Measurements from ENCODE around the gene AKAP9. TPM values are rescaled to one million over a fixed set of nuclear protein-coding genes. Genes with fewer than 3 reads are reported as not detected.
A peak's percentile ranks its signal among the peaks of the same experiment; 100 is the strongest.
"Not testable (repeated sequence)": the region's sequence is repeated elsewhere in the genome, so short reads cannot be mapped to it uniquely, and the experiment has no call there.

Gene AKAP9
- total RNA-seq, 1 donor from 2014 or later = 34.1 TPM

DNA sequence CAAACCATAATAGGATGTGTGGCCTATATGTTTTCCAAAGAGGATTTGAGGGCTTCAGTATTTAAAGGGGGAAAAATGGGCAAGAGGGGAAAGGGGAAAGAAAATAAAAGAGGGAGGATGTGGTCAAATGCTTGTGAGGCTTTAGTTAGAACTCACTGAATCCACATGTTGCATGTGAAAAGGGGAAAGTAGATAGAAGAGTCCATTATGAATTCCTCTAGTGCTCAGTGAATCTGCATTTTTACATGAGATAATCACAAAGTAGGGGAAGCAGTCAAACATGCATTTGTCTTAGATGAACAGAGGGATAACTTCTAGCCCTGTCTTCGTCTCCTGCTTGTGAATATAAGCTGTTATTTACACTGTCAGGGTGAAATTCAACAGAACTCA lies 24.6 kb upstream of the AKAP9 start:
- Mint-ChIP-seq H3K27me3 (ENCODE audit: insufficient read depth) (peaks cover 1% of the 10 kb centered on the region), H3K36me3 (ENCODE audit: low read depth) (no peaks in the 10 kb centered on the region), H3K9me3 (no peaks in the 10 kb centered on the region), H3K27ac (no peak overlapping the region), H3K4me3 (no peak overlapping the region), H3K4me1 (ENCODE audit: low read depth) (peaks cover 11% of the 10 kb centered on the region)
- intact Hi-C loops (cut with micrococcal nuclease) = no loop called here
- DNase-seq (ENCODE audit: low spot score) = no peak

DNA sequence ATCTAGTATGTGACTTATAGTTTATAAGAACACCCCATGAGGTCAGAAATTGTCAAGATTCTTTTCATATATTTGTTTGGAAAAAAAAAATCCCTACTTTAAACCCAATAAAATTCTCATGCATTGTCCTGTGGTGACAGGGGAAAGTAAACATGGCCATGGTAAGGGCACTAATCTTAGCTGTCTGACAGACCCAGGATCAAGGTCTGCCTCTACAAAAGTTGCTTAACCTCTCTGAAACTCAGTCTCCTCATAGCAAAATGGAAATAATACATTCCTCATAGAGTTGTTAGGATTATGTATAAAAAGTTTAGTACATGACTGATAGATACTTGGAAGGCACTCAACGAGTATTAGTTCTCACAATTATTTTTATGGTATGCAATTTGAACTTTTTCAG lies 22.3 kb upstream of the AKAP9 start:
- H3K27ac Mint-ChIP-seq = no peak overlapping the region
- no peaks in the 10 kb centered on the region for H3K36me3 Mint-ChIP-seq (ENCODE audit: low read depth)
- peaks cover 1% of the 10 kb centered on the region for H3K27me3 Mint-ChIP-seq (ENCODE audit: insufficient read depth)
- intact Hi-C loops (cut with micrococcal nuclease) = no loop called here
- DNase-seq (ENCODE audit: low spot score) = no peak
- peaks cover 11% of the 10 kb centered on the region for H3K4me1 Mint-ChIP-seq (ENCODE audit: low read depth)
- H3K9me3 Mint-ChIP-seq = no peaks in the 10 kb centered on the region
- no peak overlapping the region for H3K4me3 Mint-ChIP-seq

DNA sequence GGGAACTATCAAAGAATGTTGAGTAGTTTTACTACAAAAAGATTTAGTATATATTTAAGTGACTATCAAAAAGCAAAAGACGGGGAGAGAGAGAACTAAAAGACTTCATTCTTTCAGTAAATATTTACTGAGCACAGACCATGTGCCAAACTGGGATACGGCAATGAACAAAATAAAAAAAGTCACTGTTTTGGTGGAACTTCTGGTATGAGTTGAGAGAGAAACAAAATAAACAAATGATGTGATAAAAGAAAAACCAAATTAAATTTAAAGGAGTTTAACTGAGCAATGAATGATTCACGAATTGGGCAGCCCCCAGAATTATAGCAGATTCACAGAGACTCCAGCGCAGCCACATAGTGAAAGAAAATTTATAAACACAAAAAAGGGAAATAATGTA lies 17.8 kb upstream of the AKAP9 start:
- no peaks in the 10 kb centered on the region for H3K36me3 Mint-ChIP-seq (ENCODE audit: low read depth)
- H3K27me3 Mint-ChIP-seq (ENCODE audit: insufficient read depth) = peaks cover 12% of the 10 kb centered on the region
- intact Hi-C loops (cut with micrococcal nuclease) = no loop called here

DNA sequence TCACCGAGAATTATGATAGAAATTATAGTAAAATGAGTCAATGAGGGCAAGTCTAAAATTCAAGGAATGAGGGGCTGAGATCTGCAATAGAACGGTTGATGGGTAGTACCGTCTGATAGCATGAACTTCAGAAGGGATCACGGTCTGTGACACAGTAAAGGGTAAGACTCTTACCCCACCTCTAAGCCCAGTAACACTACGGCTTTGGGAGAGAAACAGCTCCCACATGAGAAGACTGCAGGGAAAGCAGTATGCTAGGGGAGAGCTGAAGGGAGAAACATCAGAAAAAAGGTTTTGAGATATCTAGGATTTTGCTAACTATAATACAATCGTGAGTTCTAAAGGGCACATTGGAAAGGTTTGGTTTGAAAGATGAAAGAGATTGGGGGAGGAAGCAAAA lies 12.8 kb upstream of the AKAP9 start:
- Mint-ChIP-seq H3K4me3 (no peak overlapping the region), H3K9me3 (no peaks in the 10 kb centered on the region), H3K27me3 (ENCODE audit: insufficient read depth) (peaks cover 11% of the 10 kb centered on the region), H3K27ac (no peak overlapping the region), H3K36me3 (ENCODE audit: low read depth) (no peaks in the 10 kb centered on the region), H3K4me1 (ENCODE audit: low read depth) (peaks cover 4% of the 10 kb centered on the region)
- no peak for DNase-seq (ENCODE audit: low spot score)
- intact Hi-C loops (cut with micrococcal nuclease) = no loop called here

More for the DNA sequence above, 17.8 kb upstream of the AKAP9 start:
- H3K4me1 Mint-ChIP-seq (ENCODE audit: low read depth) = no peaks in the 10 kb centered on the region
- DNase-seq (ENCODE audit: low spot score) = no peak
- no peaks in the 10 kb centered on the region for H3K9me3 Mint-ChIP-seq
- no peak overlapping the region for H3K27ac Mint-ChIP-seq
- H3K4me3 Mint-ChIP-seq = no peak overlapping the region

DNA sequence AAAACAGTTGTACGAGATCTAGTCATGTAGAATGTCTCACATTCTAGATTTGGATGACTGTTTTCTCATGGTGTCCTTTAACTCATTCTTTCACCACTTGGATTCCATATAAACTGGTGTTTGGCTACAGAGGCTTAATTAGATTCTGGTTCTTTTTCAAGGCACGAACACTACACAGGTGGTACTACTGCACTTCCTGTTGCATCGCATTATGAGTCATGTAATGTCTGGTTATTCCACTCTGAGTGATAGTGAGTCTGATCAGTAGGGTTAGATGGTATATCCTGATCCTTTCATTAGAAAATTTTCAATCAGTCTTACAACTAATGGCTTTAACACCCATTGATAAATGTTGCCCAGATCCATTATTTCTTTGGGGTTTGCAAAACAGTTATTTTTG lies 11.2 kb upstream of the AKAP9 start:
- Mint-ChIP-seq H3K4me3 (no peak overlapping the region), H3K4me1 (ENCODE audit: low read depth) (peaks cover 4% of the 10 kb centered on the region), H3K36me3 (ENCODE audit: low read depth) (no peaks in the 10 kb centered on the region), H3K27me3 (ENCODE audit: insufficient read depth) (peaks cover 19% of the 10 kb centered on the region), H3K27ac (no peak overlapping the region), H3K9me3 (no peaks in the 10 kb centered on the region)
- intact Hi-C loops (cut with micrococcal nuclease) = no loop called here
- no peak for DNase-seq (ENCODE audit: low spot score)

DNA sequence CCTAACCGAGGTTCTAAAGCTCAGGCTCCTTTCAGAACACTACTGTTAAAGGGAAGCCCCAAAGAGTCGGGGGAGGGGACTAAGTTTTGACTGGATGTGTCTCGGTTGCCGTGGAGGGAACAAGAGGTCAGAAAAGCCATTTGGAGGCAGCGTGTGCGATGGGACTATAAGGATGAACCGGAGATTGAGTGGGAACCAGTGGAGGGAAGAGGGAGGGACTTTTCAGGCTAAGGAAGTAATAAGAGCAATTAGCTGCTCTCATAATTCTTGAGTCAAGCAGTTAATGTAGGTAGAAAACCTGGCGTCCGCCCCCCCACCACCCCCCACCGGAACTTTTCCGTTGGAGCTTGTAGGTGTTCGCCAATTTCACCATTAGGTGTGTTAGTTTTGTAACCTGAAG lies 491 bp upstream of the AKAP9 start:
- no peak for DNase-seq (ENCODE audit: low spot score)
- intact Hi-C loops (cut with micrococcal nuclease) = loop anchor here (1.0 to 5.0 kb wide), 10 partner anchors 13 to 1293 kb away; partner anchors contain the start of genes ANKIB1, CYP51A1, FZD1 and GATAD1
- H3K4me3 Mint-ChIP-seq = peak overlapping the region; percentile 88
- peak overlapping the region; percentile 97 for H3K27ac Mint-ChIP-seq
- H3K4me1 Mint-ChIP-seq (ENCODE audit: low read depth) = peaks cover 30% of the 10 kb centered on the region
- no peaks in the 10 kb centered on the region for H3K9me3 Mint-ChIP-seq
- H3K36me3 Mint-ChIP-seq (ENCODE audit: low read depth) = no peaks in the 10 kb centered on the region
- peaks cover 14% of the 10 kb centered on the region for H3K27me3 Mint-ChIP-seq (ENCODE audit: insufficient read depth)

DNA sequence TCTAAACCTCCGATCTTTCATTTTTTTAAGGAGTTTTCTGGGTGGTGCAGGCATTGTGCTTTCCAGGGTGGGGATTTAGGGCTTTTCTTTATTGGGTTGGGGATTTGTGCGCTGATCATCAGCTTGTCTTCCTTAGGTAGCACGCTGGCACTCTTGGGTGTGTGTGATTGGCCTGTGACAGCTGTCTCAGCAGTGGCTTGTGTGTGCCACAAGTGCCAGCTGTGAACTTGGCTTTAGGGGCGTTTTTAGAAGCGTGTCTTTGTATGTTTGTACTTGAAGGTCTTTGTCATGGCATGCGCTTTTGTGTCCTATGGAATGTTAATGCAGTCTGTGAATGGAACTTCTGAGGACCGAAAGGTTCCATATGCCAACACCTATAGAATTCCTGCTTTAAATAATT lies 788 bp downstream of the AKAP9 start:
- H3K4me3 Mint-ChIP-seq = peak overlapping the region; percentile 88
- no peaks in the 10 kb centered on the region for H3K9me3 Mint-ChIP-seq
- H3K36me3 Mint-ChIP-seq (ENCODE audit: low read depth) = peaks cover 1% of the 10 kb centered on the region
- peak overlapping the region; percentile 83 for H3K27ac Mint-ChIP-seq
- peaks cover 5% of the 10 kb centered on the region for H3K27me3 Mint-ChIP-seq (ENCODE audit: insufficient read depth)
- no peak for DNase-seq (ENCODE audit: low spot score)
- H3K4me1 Mint-ChIP-seq (ENCODE audit: low read depth) = peaks cover 32% of the 10 kb centered on the region
- intact Hi-C loops (cut with micrococcal nuclease) = loop anchor here (2.0 to 5.0 kb wide), 6 partner anchors 237 to 1291 kb away; partner anchors contain the start of genes ANKIB1, FZD1, KRIT1 and LRRD1

DNA sequence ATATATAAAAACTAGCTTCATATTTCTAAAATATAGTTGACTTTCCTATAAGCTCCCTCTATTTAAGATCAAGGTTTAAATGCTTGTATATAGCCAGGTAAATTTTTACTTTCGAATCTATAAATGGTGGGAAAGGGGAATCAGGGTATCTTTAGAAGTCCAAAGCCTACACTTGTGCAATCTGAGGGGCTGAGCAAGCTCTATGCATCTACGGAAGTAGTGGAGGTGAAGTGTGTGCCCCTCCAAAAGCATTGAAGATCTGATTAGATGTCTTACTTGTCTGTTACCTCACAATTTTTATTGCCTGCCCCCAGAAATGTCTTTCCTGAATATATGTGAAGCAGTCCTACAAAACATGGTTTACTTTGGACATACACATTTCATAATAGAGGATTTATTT lies 1.6 kb downstream of the AKAP9 start:
- peaks cover 3% of the 10 kb centered on the region for H3K36me3 Mint-ChIP-seq (ENCODE audit: low read depth)
- no peaks in the 10 kb centered on the region for H3K9me3 Mint-ChIP-seq
- H3K4me1 Mint-ChIP-seq (ENCODE audit: low read depth) = peaks cover 36% of the 10 kb centered on the region
- DNase-seq (ENCODE audit: low spot score) = no peak
- H3K4me3 Mint-ChIP-seq = peak overlapping the region; percentile 88
- peaks cover 3% of the 10 kb centered on the region for H3K27me3 Mint-ChIP-seq (ENCODE audit: insufficient read depth)
- intact Hi-C loops (cut with micrococcal nuclease) = loop anchor here (5.0 kb wide), 3 partner anchors 585 to 1205 kb away; partner anchors contain the start of genes FZD1, PEX1, RBM48 and SAMD9L
- H3K27ac Mint-ChIP-seq = no peak overlapping the region

DNA sequence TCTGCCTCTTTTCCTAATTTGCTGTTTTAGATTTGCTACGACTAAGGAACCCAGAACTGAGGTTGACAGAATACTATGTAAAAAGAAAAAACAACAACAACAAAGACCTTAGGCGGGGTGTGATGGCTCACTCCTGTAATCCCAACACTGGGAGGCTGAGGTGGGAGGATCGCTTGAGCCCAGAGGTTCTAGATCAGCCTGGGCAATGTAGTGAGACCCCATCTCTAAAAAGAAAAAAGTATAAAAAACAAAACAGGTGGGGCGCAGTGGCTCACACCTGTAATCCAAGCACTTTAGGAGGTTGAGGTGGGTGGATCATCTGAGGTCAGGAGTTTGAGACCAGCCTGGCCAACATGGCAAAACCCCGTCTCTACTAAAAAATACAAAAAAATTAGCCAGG lies 4.3 kb downstream of the AKAP9 start:
- H3K27ac Mint-ChIP-seq; DNase-seq (ENCODE audit: low spot score); H3K4me3 Mint-ChIP-seq; H3K36me3 Mint-ChIP-seq (ENCODE audit: low read depth); H3K9me3 Mint-ChIP-seq; H3K27me3 Mint-ChIP-seq (ENCODE audit: insufficient read depth): not testable (repeated sequence)
- intact Hi-C loops (cut with micrococcal nuclease) = loop anchor here (5.0 kb wide), 3 partner anchors 582 to 1202 kb away; partner anchors contain the start of genes FZD1, PEX1, RBM48 and SAMD9L
- H3K4me1 Mint-ChIP-seq (ENCODE audit: low read depth) = peaks cover 37% of the 10 kb centered on the region

DNA sequence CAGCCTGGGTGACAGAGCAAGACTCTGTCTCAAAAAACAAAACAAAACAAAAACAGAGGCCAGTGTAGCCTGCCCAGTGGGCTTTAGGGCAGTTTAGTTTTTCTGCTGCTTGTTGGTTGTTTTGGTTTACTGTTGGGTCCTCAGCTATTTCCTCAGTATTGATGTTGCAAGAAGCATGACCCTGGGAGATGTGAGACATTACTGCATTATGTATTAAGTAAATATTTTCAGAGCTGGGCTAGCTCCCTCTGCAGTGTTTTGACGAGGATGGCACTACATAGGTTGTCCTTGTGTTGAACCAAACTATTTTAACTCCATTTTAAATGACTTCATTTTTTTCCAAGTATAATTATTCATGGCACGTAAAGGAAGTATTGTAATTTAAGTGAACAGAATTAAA lies 4.8 kb downstream of the AKAP9 start:
- no peak overlapping the region for H3K4me3 Mint-ChIP-seq
- H3K27me3 Mint-ChIP-seq (ENCODE audit: insufficient read depth) = no peaks in the 10 kb centered on the region
- H3K27ac Mint-ChIP-seq = no peak overlapping the region
- H3K9me3 Mint-ChIP-seq = peaks cover 4% of the 10 kb centered on the region
- H3K4me1 Mint-ChIP-seq (ENCODE audit: low read depth) = peaks cover 34% of the 10 kb centered on the region
- DNase-seq (ENCODE audit: low spot score) = no peak
- H3K36me3 Mint-ChIP-seq (ENCODE audit: low read depth) = peaks cover 3% of the 10 kb centered on the region
- intact Hi-C loops (cut with micrococcal nuclease) = no loop called here

DNA sequence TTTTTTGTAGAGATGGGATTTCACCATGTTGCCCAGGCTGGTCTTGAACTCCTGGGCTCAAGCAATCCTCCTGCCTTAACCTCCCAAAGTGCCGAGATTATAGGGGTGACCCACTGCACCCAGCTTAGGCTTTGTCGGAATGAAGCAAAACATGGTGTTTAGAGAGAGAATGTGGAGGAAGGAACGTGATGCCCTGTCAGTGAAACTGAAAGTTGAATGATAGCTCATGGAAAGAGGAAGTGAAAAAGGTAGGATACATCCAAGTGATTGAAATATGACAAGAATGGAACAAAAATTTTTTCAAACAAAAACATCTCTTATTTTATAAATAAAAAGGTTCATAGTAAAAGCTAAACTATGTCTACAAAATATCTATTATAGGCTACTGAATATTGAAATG lies 5.9 kb downstream of the AKAP9 start:
- Mint-ChIP-seq H3K27me3 (ENCODE audit: insufficient read depth) (no peaks in the 10 kb centered on the region), H3K27ac (no peak overlapping the region), H3K4me3 (no peak overlapping the region), H3K9me3 (peaks cover 4% of the 10 kb centered on the region), H3K4me1 (ENCODE audit: low read depth) (peaks cover 31% of the 10 kb centered on the region), H3K36me3 (ENCODE audit: low read depth) (peaks cover 3% of the 10 kb centered on the region)
- no peak for DNase-seq (ENCODE audit: low spot score)
- intact Hi-C loops (cut with micrococcal nuclease) = no loop called here

DNA sequence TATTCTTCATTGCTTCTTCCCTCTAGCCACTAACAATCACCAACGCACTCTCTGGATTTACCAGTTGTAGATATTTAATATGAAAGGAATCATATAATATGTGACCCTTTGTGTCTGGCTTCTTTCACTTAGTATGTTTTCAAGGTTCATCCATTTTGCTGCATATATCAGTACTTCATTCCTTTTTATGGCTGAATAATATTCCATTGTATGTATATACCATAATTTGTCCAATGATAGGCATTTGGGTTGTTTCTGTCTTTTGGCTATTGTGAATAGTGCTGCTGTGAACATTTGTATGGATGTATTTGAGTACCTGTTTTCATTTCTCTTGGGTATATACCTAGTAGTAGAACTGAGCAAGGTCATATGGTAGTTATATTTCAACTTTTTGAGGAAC lies 7.3 kb downstream of the AKAP9 start:
- no peak for DNase-seq (ENCODE audit: low spot score)
- Mint-ChIP-seq H3K27ac (no peak overlapping the region), H3K9me3 (peaks cover 4% of the 10 kb centered on the region)

DNA sequence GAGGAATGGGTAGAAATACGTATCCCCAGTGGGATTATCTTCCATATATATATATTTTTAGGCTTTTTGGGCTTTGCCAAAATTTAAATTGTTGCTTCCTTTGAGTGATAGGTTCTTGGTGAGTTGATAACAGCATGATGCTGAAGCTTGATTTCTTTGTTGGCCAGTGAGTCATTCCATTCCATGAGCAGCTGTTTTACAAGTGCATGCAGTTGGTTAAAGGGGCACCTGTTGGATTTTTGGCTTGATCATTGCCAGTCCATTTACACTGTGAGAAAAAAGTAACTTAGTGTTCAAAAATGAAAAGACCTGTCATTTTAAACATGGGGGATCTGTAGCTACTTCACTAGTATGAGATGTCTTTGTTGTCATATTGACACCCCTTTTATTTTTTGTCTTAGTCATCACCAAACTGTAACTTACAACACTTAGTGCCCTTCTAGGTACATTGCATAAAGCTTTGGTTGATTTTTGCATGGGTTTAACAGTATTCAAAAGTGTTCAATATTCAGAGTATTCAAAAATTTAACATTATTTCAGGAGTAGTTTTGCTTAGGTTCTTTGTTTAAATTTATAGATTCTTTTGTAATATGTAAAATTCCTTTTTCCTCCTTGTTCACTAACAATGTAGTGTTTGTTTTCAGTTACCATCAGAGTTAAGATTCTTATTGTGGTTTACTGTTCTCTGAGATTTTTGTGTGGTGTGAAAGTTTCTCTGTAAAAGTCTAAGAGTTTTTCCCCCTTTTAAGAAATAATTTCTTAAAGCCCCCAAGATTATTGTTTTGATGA lies 8.8 kb downstream of the AKAP9 start:
- Mint-ChIP-seq H3K27ac (no peak overlapping the region), H3K4me3 (no peak overlapping the region), H3K9me3 (peaks cover 4% of the 10 kb centered on the region), H3K4me1 (ENCODE audit: low read depth) (peaks cover 14% of the 10 kb centered on the region), H3K36me3 (ENCODE audit: low read depth) (peaks cover 6% of the 10 kb centered on the region), H3K27me3 (ENCODE audit: insufficient read depth) (no peaks in the 10 kb centered on the region)
- intact Hi-C loops (cut with micrococcal nuclease) = no loop called here
- no peak for DNase-seq (ENCODE audit: low spot score)

More for the DNA sequence above, 7.3 kb downstream of the AKAP9 start:
- Mint-ChIP-seq H3K4me3 (no peak overlapping the region), H3K36me3 (ENCODE audit: low read depth) (peaks cover 6% of the 10 kb centered on the region), H3K27me3 (ENCODE audit: insufficient read depth) (no peaks in the 10 kb centered on the region), H3K4me1 (ENCODE audit: low read depth) (peaks cover 17% of the 10 kb centered on the region)
- intact Hi-C loops (cut with micrococcal nuclease) = no loop called here

All from activated T-helper 1 cell treated with anti-CD3 and anti-CD28 coated beads, Interleukin-12 subunit alpha, Interleukin-12 subunit beta, Interleukin-2, Interleukin-4 antibody, amounts not matched to agents 30 ng/mL and 10 ng/mL and 1 ng/mL, durations not matched to agents 14 hours and 24 hours and 36 hours (primary cell).